NCI-H2107 (cell line): ENCODE results near the gene LAIR1.
"Not testable (repeated sequence)": the region's sequence is repeated elsewhere in the genome, so short reads cannot be mapped to it uniquely, and the experiment has no call there.

ENCODE experiments used
- DNase-seq: peaks from one replicate; lab custom pipeline; 2025; lab: John Stamatoyannopoulos, UW

LAIR1 gene

DNA sequence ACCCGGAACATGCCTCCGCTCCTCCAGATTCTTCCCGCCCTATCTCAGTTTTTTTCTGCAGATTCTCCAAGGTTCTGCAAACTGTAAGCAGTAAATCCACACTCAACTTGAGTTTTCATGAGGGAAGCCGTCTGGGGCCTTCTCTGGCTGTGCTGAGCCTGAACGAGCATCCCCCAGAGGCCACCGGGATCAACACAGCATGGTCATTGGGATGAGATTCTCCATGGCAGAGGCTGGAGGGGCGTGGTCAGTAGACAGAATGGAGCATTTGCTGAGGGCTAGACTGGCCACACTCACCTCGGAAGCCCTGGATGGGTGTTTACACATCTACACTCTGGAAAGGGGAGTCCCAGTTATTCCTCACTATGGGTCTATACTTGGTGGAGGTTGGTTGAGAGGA is 23.4 kb downstream of the LAIR1 start:
- DNase-seq: no peak

DNA sequence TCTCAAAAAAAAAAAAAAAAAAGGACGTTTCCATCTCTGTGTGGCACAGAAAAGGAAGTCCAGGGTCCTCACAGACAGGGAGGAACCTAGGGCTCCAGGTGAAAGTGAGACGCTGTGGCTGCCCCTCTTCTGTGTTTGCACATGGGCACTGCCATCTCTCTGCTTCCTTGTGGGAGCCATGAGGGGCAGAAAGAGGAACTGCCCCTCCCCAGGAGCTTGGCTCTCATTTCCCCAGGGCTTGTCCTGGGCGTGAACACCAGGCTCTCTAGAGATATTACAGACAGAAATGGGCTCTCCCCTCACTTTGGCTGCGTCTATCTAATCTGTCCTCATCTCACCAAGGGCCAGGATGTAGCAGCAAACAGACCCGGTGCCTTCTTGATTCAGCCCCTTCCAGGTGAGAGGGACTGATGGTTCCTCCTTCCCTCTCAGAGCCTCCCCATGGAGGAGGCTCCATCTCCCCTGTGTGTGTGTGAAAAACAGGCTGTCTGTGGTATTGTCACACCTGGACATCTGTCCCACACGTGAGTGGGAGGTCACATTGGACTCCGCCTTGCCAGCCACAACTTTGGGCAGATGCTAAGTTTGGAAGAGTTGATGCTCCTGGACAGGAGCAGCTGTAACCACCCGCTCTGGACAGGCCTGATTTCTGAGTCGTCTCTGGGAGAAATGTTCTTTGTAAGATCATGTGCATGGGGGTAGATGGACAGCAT is 24.9 kb downstream of the LAIR1 start:
- no peak for DNase-seq

DNA sequence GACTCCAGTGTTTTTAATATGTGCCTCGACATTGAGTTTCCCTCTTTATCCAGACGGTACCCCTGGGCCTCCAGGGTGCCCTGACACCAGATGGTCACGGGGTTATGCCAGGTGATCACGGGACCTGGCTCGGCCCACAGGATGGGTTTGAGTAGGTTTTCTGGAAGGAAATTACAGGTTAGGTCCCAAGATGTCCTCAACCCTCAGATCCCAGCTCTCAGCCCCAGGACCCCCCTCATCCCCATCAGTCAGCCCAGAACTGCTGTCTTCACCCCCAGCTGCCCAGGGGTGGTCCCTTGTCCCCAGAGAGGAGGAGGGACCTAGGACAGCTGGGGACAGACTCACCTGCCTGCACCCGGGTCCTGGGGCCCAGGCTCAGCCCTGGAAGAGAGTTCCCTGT is 26.2 kb downstream of the LAIR1 start:
- DNase-seq: no peak

DNA sequence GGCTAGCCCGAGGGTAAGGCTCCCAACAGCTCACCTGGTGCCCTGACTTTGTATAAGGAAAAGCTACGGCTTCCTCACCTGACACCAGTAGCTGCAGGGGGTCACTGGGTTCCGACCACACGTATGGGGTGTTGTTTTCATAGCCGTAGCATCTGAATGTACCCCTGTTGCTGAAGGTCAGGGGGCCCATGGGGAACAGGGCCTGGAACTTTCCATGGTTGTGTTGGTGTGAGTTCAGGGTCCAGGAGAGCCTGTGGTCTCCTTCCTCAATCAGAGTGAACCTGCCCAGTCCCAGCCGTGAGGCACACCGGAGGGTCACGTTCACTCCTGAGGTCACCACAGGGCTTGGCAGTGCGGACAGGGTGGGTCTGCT is 26.9 kb downstream of the LAIR1 start:
- DNase-seq: no peak

DNA sequence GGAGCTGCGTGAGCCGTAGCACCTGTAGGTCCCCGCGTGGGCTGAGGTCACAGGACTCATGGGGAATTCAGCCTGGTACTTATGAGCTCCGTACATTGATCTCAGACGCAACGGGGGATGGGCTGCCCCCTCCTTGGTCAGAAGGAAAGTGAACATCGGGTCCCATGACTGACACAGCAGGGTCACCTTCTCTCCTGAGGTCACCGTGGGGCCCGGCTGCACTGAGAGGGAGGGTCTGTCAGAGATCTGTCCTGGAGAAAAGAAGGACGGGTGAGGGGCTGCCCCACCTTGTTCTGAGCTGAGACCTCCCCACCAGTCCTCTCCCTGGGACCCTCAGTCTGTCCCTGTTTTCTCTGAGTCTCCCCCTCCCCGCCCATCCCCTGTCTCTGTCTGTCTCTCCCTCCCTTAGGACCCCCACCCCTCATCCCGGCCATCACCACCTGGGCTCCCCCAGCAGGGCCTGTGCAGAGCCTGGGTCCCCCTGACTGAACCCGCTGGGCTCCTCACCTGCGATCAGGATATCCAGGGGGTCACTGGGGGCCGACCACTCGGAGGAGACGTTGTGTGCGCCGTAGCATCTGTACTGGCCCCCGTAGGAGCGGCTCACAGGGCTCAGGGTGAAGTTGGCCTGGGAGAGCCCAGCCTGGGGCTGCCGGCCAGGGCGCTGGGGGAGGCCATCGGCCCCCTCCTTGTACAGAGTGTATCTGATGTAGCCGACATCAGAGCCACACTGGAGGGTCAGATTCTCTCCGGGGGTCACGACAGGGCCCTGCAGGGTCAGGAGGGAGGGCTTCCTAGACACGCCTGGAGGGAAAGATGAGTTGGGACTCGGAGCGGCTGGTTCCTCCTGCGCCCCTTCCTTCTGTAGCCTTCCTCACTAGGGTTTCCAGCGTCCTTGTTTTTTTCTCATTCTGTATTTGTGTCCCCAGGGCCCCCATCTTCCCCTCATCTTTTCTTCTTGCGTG is 27.6 kb downstream of the LAIR1 start:
- DNase-seq: no peak

DNA sequence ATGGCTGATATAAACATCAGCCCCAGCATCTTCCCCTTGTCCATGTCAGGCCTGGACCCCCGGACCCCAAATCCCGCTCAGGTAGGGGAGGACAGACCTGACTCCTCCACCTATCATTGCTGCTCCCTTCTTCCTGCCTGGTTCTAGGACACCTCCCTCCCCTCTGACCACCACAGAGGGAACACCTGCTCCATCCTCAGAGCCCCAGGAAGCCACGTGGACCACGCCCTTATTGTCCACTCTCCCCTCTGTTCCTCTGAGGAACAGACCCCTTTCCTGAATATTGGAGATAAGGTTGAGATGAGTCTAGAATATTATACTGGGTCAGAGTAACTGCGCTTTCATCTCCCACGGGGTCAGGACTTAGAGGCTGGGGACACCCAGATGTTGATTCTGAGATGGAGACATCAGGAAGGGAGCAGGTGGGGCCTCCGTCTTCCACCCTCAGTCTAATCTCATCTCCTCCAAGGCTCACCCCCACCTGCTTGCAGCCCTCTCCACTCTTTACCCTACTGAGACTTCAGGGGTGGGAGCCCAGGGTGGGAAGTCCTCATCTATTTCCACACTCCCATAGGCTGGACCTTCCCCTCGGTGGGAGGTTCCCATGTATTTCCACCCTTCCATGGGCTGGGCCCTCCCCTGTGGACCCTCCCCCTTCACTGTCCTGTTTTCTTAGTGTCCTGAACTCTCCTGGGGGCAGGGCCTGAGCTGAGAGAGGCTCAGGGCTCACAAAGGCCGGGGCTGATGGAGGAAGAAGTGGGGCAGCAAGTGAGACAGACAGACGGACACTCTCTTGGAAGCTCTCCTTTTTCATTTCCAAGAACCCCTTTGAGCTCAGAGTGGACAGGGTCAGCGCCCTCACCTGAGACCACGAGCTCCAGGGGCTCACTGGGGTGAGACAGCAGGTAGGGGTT is 28.5 kb downstream of the LAIR1 start:
- no peak for DNase-seq

DNA sequence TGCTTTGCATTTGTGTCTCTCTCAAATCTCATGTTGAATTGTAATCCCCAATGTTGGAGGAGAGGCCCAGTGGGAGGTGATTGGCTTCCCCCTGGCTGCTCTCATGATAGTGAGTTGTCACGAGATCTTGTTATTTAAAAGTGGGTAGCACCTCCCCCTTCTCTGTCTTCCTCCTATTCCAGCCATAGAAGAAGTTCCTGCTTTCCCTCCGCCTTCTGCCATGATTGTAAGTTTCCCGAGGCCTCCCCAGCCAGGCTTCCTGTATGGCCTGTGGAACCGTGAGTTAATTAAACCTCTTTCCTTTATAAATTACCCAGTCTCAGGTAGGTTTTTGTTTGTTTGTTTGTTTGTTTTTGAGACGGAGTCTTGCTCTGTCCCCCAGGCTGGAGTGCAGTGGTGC is 29.6 kb downstream of the LAIR1 start:
- no peak for DNase-seq

DNA sequence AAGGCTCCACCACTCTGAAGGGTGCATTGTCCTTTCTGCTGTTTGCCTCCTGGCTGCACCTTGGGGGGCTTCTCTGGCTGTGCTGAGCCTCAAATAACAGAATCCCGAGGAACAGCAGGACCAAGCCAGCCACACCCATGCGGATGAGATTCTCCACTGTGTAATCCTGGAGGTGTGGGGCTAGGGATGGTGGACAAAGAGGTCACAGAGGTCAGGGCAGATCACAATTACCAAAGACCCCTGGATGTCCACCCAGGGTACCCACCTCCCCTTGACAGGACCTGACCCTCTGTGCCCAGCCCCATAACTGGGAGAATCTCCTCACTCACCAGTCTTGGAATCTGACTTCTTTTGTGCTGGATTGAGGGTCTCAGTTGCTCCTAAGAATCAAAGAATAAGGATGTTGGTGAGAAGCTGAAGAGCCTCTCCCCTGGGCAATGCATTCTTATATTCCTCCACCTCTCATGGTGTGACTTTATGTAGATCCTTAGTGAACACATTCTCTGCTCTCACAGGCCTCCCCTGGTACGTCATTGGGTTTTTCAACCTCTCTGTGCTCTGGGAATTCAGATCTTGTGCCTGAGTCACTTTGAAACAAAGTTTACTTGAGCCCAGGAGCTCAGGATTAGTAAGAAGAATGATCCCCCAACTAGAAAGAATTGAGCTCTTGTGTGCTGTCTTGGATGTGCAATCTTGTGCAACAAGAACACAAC is 31.0 kb downstream of the LAIR1 start:
- DNase-seq: no peak

DNA sequence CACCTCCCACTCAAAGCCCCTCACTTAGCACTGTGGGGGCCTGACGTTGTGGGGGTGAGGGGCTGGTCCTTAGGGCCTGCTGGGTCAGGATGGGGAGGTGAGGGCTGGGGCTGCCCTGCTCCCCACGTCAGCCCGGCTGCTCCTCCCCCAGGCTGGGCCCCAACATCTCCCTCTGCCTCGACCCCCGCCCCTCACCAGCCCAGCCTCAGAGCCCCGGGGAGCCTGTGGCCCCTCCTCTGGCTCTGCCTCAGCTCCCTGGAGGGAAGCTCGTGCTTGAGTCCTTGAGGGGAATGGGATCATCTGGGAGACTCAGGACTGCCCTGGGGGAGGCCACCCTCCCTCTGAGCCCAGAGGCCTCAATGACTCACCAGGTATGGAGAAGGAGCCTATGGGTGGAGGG is 32.6 kb downstream of the LAIR1 start:
- no peak for DNase-seq

DNA sequence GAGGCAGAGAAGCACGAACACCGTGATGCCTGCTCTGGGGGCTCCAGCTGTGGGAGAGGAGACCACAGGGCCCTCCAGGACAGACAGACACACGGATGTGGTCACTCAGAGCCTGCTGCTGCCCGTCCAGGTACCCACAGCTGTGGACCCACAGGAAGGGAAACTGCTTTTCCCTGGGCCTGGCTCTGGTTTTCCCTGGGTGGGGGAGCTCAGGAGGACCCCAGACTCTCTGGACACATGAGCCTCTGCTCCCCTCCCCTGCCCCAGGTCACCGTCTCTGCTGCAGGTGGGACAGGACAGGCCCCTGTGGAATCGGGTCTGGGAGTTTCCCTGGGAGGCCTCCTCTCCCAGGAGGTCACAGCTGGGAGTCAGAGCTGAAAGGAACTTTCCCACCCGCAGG is 33.1 kb downstream of the LAIR1 start:
- no peak for DNase-seq

DNA sequence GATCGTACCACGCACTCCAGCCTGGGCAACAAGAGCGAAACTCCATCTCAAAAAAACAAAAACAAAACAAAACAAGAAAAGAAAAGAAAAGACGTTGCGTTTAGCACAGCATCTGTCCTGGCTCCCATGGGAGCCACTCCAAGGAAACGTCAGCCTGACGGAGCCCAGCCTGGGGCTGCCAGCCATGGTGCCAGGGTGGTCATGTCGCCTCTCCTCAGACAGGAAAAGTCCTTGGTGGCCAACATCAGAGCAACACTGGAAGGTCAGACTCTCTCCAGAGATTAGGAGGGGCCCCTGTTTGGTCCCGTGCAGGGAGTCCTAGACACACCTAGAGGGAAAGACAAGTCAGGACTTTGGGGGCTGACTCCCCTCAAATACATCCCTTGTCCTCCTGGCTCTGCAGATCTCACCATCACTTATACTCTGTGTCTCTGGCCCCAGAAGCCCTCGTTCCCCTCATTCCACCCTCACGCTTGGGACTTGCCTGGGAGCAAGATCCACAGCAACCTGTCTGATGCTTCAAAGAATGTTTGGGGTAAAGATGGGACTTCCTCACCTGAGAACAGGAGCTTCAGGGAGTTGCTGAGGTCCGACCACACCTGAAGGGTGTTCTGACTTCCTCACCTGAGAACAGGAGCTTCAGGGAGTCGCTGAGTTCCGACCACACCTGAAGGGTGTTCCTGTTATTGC is 35.1 kb downstream of the LAIR1 start:
- DNase-seq: no peak

DNA sequence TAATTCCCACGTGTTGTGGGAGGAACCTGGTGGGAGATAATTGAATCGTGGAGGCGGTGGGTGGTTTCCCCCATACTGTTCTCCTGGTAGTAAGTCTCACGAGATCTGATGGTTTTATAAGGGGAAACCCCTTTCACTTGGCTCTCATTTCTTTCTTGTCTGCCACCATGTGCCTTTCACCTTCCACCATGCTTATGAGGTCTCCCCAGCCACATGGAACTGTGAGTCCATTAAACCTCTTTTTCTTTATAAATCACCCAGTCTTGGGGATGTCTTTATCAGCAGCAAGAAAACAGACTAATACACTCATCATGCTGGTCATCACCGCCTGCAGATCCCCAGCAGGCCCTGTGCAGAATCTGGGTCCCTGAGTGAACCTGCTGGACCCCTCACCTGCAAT is 36.0 kb downstream of the LAIR1 start:
- not testable (repeated sequence) for DNase-seq

DNA sequence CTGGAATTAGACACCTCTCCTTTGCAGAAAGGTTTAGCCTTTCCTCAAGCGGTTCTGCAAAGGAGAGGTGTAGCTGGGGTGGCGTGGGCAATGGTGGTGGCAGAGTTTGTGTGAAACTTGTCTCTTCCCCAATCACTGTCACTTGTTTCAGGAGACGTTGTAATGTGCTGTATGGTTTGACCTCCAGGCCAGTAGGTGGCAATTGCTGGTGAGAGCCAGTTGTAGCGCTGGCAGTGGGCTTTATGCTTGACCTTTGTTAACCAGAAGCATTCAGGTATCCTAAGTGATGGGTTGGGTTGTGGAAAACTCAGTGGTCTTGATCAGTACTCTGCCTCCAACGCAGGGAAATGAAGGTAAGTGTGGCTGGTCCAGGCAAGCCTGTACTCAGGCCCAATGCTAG is 39.1 kb downstream of the LAIR1 start:
- DNase-seq: no peak

DNA sequence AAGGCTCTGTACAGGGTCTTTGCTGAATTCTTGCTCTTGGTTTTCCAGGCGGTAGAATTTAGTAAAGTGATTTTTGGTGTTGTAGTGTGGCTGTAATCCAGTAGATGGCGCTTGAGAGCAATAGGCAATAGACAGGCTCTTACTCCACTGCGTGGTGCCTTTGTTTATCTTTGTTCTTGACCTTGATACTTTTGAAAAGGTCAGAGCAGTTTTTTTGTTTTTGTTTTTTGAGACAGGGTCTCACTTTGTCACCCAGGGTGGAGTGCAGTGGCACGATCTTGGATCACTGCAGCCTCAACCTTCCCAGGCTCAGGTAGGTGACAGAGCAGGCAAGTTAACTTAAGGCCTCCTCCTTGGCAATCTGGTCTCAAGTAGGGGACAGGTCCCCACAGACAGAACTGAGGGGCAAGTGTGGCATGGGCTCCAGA is 39.5 kb downstream of the LAIR1 start:
- no peak for DNase-seq

DNA sequence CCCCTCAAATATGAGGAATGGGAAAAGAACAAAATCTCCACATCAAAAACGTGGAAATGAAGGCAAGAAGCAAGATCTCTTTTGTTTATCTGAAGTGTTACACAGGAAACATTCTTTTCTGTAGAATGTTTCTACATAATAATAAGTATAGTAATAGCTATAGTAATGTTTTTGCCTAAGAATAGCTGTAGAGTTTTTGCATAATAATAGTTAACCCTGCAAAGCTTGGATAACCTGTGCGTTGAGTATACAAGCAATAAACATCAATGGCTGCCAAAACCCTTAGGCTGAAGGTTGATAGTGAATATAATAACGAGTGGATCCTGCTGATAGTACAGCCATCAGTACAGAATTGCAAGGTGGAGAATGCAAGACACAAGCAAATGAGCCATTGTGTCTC is 40.7 kb downstream of the LAIR1 start:
- no peak for DNase-seq

DNA sequence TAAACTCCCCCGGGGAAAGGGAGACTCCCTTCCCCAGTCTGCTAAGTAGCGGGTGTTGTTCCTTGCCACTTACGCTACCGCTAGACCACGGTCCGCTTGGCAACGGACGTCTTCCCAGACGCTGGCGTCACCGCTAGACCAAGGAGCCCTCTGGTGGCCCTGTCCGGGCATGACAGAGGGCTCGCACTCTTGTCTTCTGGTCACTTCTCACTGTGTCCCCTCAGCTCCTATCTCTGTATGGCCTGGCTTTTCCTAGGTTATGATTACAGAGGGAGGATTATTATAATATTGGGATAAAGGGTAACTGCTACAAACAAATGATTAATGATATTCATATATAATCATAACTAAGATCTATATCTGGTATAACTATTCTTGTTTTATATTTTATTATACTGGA is 41.8 kb downstream of the LAIR1 start:
- not testable (repeated sequence) for DNase-seq

DNA sequence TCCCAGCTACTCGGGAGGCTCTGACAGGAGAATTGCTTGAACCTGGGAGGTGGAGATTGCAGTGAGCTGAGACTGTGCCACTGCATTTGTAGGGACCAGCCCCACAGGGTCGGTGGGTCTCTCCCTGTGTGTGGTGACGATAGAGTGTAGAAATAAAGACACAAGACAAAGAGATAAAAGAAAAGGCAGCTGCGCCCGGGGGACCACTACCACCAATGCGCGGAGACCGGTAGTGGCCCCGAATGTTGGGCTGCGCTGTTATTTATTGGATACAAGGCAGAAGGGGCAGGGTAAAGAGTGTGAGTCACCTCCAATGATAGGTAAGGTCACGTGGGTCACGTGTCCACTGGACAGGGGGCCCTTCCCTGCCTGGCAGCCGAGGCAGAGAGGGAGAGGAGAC is 42.4 kb downstream of the LAIR1 start:
- not testable (repeated sequence) for DNase-seq

DNA sequence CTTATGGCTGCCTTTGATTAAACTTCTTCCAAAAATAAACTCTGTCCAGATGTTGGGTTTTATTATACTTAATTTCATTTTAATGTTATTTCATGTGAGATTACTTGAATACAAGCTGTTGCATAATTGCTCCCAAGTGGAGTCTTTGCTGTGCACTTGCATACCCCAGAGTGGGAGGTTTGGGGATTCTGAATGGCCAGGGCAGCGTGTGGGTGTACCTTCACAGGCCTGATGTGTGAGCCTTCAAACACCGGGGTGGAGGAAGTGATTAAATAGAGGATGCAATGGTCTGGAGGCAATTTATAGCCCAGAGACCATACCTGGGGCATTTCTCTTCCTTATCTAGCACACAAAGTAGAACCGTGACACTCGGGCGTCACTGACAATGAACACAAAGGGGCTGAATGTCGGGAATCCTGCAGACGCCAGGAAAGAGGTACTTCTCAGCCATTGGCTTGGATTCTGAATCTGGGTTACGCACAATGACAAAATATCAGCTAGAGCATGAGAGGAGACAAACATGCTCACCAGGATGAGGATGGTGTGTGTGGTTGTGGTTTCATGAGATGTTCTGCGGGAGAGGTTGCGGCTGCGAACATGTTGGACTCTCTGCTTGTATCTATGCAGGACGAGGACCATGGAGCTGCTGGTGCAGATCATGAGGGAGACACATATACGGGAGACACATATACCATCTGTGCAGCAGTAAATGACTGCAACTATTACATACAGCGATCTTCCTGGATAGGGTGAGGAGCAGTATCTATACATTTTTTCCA is 44.6 kb downstream of the LAIR1 start:
- DNase-seq: no peak

DNA sequence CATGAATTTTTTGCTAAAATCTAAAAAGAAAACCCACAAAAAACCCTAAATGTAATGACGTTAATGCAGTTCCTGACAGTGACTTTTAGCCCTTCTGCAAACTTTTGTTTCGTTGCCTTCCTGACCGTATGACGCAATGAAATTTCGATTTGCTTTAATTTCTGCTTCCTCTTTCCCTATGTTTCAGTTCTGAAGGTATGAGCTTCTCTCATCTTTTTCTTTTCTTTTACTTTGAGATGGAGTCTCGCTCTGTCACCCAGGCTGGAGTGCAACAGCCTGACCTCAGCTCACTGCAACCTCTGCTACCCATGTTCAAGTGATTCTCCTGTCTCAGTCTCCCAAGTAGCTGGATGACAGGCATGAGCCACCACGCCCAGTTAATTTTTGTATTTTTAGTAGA is 45.7 kb downstream of the LAIR1 start:
- DNase-seq: no peak

DNA sequence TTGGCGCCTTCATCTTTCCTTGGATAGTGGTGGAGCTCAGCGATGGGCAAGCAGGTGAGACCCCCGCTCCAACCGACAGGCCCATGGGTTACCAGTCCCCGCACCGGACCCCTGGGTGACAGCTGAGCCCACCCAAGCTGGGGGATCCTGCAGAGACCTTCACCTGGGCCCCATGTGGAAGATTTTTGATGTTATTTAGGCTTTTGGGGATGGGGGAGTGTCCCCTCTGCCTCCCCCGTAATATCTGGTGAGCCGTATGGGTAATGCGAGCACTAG is 46.8 kb downstream of the LAIR1 start:
- no peak for DNase-seq
